GM18505 (cell line): ENCODE data around the gene BTBD6.

Source experiments
- ATAC-seq: cut with Tn5 transposase; IDR thresholded peaks from one replicate; pipeline ENCODE4 v1.9.1; 2021; ENCODE audit not compliant: unreplicated experiment
- POLR2A ChIP-seq: IDR thresholded peaks from 4 replicates; pipeline ENCODE4 v1.6.1; 2011; ENCODE audit warnings: borderline replicate concordance; ENCODE audit not compliant: insufficient read depth, insufficient read length; ENCODE audit errors: extremely low read depth

The BTBD6 gene

DNA sequence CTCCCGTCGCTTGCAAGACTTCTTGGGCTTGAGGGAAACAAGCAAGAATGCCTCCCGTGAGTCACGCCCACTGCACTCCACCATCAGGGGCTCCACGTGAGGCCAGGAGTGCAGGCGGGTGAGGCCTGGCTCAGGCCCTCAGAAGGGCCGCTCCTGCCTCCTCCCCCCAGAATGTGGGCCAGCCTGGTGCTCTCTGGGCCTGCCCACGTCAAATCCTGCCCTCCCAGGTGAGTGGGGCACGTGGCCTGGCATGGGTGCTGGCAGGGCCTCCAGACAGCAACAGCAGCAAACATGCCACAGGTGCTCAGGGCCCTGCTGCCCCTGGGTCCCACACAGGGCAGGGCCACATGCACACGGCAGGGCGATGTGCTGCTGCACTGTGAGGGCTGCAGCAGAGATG, 30.6 kb upstream of the BTBD6 start:
- ATAC-seq = no peak
- TF ChIP-seq POLR2A = no peak

DNA sequence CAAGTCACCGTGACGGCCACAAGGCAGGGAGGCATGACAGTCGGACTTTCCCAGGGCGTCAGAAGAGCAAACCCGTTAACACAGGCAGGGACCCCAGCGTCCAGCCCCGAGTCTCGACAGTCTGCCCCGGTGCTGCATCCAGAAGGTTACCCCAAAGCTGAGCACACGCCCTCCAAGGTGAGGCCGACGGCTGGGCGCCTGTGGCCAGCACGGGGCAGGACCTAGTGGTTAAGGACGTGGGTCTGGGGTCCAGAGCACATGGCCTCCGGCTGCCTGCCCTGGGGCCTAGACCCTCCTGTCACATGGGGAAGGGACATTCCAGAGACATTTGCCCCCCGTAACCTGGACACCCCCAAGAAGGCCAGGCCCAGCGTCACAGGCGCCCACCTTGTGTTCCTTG, 29.7 kb upstream of the BTBD6 start:
- TF ChIP-seq POLR2A = no peak
- no peak for ATAC-seq

DNA sequence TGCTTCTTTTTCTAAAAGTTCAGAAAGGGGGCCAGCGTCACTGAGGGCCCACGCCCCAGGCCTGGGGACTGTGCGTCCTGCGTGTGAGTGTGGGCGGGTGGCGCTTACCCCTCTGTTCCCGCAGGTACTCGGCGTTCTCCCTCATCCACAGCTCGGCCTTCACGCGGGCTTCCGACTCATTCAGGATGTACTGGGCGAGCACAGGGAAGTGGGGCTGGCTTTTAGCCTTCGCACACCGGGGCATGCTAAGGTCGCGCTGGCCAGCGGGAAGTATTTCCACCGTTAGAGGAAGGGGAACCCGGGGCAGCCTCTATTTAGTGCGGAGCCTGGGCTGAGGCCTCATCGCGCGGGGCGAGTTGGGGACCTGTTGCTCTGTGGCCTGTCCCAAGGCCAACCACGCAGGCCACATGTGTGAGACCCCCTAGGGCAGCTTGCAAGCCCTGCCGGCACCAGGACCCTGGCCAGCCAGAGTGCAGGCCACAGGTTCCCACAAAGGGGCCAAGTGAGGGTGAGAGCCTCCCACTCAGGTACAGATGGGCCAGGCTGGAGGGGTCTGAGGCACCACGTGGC, 29.2 kb upstream of the BTBD6 start:
- ATAC-seq = no peak
- no peak for TF ChIP-seq POLR2A

DNA sequence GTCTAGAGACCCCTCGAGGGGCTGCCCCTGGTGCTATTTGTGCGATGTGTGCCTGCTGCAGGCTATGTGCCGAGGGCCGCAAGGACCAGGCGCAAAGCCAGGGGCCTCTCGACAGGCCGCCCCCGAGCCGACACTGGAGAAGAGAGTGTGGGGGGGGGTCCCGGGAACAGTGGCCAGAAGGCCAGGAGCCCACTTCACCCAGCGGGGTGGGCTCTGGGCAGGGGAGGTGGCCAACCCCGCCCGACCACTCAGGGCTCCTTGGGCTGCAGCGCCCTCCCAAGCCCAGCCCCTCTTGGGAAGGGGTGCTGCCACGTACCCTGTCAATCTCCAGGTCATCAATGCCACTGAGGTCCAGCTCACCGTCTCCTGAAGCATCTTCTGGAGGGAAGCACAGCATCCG, 28.6 kb upstream of the BTBD6 start:
- ATAC-seq = no peak
- no peak for TF ChIP-seq POLR2A

DNA sequence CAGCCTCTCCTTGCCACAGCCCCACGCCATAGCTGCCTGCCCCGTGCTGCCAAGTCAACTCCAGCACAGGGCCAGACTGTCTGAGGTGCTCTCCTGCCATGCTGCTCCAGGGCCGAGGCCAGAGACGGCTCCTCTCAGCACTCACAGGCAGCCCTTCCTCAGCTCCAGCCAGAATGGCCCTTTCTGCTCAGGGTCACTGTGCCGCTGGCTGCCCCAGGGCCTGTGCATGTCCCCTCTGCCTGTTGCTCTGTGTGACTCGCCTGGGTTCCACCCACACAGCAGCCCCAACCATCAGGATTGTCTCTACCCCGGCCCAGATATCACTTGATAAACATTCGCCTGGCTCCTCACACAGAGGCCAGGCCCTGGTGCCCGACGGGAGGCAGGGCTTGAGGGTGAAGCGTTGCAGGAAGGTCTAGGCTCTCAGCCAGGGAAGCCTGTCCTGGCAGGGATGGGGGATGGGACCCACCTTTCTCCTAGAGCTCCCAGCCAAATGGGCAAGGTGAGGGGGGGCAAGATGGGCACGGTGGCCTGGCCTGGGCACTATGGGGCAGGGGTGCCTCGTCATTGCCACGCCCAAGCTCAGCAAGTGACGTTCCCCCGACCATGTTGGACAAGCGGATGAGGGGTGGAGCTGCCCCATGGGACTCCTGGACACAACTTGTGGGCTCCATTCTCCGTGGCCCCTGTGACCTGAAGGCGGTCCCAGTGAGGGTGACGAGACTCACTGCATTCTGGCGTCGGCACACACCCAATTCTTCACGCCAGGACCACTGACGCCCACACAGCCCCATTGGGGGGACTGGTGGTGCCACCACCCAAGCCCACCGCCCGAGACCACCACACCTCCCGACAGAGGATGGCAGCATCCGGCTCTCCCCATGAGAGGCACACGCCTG, 27.4 kb upstream of the BTBD6 start:
- ATAC-seq = no peak
- no peak for TF ChIP-seq POLR2A

DNA sequence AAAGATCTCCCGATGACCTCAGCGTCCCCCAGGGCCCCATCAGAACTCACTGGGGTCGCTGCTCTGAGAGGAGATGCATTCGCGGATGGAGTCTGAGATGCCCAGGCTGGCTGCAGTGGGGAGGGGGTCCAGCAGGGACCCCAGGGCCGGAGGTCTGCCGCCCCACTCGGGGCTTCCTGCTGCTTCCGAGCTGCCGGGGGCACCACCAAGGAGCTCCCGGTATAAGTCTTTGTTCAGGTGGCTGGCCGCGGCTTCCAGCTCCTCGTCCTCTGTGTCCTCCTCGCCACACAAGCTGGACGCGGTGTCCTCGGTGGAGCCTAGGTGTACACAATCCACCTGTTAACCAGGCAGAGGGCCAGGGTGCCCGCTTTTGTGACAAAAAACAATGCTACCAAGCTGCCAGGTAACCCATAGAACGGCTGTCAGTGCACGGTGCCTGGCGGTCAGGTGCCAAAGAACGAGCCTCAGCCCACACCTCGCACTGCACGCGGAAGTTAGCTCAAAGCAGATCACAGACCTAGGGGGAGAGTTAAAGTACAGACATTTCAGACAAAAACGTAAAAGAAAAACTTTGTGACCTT, 26.6 kb upstream of the BTBD6 start:
- no peak for TF ChIP-seq POLR2A
- no peak for ATAC-seq

DNA sequence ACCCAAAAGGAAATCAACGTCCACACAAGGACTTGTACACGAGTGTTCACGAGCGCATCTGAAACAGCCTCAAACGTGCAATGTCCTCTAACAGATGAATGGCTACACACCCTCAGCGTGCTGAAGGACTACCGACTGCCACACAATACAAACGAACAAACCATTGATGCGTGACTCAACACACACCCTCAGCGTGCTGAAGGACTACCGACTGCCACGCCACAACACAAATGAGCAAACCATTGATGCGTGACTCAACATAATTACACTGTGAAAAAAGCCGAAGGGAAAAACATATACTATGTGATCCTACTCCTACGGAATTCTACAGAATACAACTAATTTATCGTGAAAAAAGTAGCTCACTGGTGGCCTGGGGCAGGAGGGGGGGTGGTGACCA, 25.1 kb upstream of the BTBD6 start:
- TF ChIP-seq POLR2A = no peak
- ATAC-seq = no peak

DNA sequence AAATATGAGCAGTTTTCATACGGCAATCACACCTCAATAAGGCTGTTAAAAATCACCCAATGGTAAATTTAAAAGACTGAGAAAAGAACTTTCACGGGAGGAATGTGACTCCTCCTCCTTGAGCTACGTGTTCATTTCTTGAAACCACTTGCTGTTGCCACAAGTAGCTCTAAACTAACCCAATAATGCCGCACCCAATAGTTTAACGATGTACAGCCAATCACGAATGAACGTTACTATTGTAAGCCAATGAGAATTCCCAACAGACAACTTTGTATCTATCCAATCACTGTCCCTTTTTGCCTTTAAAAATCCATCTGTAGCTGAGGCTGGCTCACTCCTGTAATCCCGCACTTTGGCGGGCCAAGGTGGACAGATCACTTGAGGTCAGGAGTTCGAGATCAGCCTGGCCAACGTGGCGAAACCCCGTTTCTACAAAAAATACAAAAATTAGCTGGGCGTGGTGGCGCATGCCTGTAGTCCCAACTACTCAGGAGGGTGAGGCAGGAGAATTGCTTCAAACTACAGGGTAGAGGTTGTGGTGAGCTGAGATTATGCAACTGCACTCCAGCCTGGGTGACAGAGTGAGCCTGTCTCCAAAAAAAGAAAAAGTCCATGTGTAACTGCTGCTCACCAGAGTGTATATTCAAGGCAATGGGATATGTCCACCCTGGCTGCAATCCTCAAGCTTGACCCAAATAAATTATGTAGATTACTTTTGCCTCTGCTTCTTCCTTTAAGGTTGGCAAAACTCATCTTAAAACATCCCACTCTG, 24.4 kb upstream of the BTBD6 start:
- no peak for TF ChIP-seq POLR2A
- ATAC-seq = no peak

DNA sequence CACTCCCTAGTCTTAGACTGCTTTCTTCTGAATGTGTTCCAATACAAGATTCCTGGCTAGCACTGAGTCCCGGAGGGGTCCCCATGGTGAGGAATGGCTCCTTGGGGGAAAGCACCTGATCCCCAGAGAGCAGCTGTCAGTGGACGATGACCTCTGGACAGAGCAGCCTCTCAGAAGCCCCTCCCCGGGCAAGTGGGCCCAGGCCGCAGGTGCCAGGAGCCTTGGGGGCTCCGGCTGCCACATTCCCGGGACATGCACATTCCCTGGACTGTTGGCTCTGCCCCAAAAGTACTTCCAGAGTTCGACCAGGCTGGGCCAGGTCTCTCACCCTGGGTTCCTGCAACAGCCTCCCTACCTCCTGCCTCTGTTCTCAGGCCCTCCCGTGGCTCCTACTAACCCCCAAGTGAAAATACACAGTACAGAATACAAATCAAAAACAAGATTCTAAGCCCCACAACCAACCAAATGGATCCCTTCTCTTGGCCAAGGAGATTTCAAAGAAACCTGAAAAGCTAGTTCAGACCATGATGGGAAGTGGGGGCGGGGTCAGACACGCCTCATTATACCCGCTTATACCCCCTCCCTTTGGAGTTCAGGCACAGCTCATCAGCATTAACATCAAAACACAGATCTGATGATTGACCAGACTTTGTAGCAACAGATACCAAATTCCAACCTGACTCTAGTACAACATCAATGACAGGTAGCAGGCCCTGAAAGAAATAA, 23.3 kb upstream of the BTBD6 start:
- TF ChIP-seq POLR2A = no peak
- ATAC-seq = no peak

DNA sequence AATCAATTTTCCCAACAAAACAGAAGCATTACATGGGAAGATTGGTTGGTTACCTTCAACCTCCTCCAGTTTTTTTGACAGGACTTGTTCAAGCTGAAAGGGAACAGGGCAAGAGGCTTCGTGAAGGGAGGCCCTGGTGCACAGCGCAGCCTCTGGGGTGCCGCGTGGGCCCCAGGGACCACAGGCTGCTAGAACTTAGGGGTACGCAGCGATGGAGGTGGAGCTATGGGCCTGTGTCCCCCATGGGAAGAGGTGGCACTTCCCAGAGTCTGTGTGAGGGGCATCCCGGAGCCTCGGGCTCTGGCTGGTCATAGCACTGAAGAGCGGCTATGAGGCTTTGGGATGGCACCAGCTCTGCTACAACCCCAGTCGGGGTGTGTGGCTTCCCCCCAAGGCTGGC, 22.1 kb upstream of the BTBD6 start:
- ATAC-seq = no peak
- no peak for TF ChIP-seq POLR2A

DNA sequence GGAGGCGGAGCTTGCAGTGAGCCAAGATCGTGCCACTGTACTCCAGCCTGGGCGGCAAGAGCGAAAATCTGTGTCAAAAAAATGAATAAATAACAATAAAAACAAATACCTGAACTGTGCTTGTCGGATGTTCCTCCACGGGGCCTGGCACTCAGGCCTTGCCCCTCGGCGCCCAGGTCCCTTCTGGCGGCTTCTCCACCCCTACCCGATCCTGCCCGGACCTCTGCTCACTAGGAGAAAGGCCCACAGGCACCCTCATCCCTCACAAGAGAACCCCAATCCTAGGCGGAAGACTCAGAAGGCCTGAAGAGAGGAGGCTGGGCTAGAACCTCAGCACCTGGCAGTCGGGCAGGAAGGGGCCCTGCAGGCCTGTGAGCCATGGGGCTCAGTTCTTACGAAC, 21.0 kb upstream of the BTBD6 start:
- ATAC-seq = no peak
- no peak for TF ChIP-seq POLR2A

DNA sequence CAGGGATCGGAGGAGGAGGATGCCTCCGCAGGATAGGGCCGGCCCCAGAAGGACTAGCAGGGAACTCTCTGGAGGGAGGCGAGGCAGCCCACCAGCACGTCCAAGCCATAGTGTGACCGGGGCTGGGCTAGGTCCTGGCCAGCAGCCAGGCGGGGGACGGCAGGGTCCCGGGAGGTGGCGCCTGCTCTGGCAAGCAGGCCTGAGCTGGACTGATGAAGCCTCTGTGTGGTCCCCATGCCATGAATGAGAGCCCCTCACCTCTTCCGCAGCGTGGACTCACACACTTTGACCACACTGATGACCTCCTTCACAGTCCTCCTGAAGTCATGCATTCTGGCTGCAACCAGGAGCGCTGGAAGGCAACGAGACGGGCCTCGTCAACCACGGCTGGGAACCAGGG, 19.8 kb upstream of the BTBD6 start:
- TF ChIP-seq POLR2A = no peak
- no peak for ATAC-seq
